Activated CD8-positive, alpha-beta memory T cell treated with anti-CD3 and anti-CD28 coated beads for 24 hours (primary cell): ENCODE data around the gene UNC93A.
"Not testable (repeated sequence)": the region's sequence is repeated elsewhere in the genome, so short reads cannot be mapped to it uniquely, and the experiment has no call there.

ENCODE experiments used
- DNase-seq: peaks from one replicate; pipeline ENCODE4 v3.0.0-alpha.2; 2020

The UNC93A gene

GRCh38 chr6:167345960-167346359 is 54.8 kb downstream of the UNC93A start:
- DNase-seq: no peak

GRCh38 chr6:167347226-167347625 is 56.1 kb downstream of the UNC93A start:
- no peak for DNase-seq

GRCh38 chr6:167349631-167350274 is 58.6 kb downstream of the UNC93A start:
- DNase-seq: no peak

- DNase-seq: peak; percentile 65
Measured at GRCh38 chr6:167350275-167350696, 59.2 kb downstream of the UNC93A start.

- DNase-seq: peak; percentile 95
Measured at GRCh38 chr6:167350731-167351655, 59.9 kb downstream of the UNC93A start.

- DNase-seq: no peak
Measured at GRCh38 chr6:167351656-167352345, 60.7 kb downstream of the UNC93A start.

GRCh38 chr6:167356874-167357273 is 65.8 kb downstream of the UNC93A start:
- DNase-seq: no peak

GRCh38 chr6:167358394-167358793 is 67.3 kb downstream of the UNC93A start:
- DNase-seq: not testable (repeated sequence)

- DNase-seq: not testable (repeated sequence)
Measured at GRCh38 chr6:167361170-167361569, 70.1 kb downstream of the UNC93A start.
